ENCODE data around the gene EPG5.

The EPG5 gene

DNA sequence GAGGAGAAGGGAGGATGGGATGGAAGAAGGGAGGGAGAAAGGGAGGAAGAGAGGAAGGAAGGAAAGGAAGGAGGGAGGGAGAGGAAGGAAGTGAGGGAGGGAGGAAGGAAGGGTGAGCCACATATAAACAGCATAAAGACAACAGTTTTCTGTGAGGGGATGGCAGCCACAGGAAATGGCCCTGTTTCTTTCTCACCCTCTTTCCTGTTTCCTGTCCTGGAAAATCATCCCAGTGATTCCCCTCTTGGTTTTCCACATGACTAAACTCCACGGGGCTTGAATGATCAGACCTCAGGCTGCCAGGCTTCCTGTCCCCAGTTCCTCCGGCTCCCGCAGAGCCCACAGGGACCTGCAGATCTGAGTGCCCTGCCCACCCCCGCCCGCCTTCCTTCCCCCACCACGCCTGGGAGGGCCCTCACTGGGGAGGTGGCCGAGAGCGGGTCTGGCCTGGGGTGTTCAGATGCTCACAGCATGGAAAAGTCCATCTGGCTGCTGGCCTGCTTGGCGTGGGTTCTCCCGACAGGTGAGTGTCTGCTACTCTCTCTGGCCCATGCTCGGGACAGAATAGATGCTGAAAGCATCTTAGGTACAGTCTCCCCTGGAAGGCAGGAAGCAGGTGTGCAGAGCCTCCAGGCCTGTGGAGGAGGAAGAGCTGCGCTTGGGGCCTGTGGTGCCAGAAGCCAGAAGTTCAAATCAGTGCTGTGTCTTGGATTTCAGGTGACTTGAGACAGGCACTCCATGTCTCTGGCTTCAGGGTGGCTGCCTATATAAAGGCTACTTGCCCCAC is 141.7 kb downstream of the EPG5 start, which contains the start of gene SIGLEC15:
Gene SIGLEC15 (plus strand): TSS at position 418 of the 787 bp plus-strand sequence. CDS start 54 bp downstream, at position 472.
- Histone ChIP-seq H3K27ac (ENCODE audit: low read depth, low read length) (no peak within 1 kb of the TSS), H3K27me3 (ENCODE audit: low read length) (no peaks in the 10 kb centered on the region), H3K9ac (ENCODE audit: low read length) (no peak within 1 kb of the TSS), H3K9me2 (replicated peaks; ENCODE audit: insufficient read depth, low read length) (no peaks in the 10 kb centered on the region), H2AFZ (ENCODE audit: low read depth, low read length, severe bottlenecking) (no peak within 1 kb of the TSS), H4K20me1 (ENCODE audit: low read depth, low read length) (no peaks in the 10 kb centered on the region), H3K79me2 (ENCODE audit: insufficient read depth, low read length) (no peaks in the 10 kb centered on the region), H3K4me2 (ENCODE audit: low read depth, low read length, poor library complexity, severe bottlenecking) (no peak within 1 kb of the TSS), H3K4me3 (ENCODE audit: insufficient read depth, low read length, poor library complexity, severe bottlenecking) (no peak within 1 kb of the TSS), H3K9me3 (ENCODE audit: insufficient read depth, low read length) (no peaks in the 10 kb centered on the region), H3K36me3 (ENCODE audit: low read length) (no peaks in the 10 kb centered on the region), H3F3A (ENCODE audit: insufficient read depth) (no peaks in the 10 kb centered on the region)
- no peak for TF ChIP-seq EZH2phosphoT487 (conservative IDR thresholded peaks at IDR 0.05; ENCODE audit: low read length)
- TF ChIP-seq, protein P1, sequence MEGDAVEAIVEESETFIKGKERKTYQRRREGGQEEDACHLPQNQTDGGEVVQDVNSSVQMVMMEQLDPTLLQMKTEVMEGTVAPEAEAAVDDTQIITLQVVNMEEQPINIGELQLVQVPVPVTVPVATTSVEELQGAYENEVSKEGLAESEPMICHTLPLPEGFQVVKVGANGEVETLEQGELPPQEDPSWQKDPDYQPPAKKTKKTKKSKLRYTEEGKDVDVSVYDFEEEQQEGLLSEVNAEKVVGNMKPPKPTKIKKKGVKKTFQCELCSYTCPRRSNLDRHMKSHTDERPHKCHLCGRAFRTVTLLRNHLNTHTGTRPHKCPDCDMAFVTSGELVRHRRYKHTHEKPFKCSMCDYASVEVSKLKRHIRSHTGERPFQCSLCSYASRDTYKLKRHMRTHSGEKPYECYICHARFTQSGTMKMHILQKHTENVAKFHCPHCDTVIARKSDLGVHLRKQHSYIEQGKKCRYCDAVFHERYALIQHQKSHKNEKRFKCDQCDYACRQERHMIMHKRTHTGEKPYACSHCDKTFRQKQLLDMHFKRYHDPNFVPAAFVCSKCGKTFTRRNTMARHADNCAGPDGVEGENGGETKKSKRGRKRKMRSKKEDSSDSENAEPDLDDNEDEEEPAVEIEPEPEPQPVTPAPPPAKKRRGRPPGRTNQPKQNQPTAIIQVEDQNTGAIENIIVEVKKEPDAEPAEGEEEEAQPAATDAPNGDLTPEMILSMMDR (IDR thresholded peaks at IDR 0.05; ENCODE audit: insufficient read depth, low read length, poor library complexity, severe bottlenecking) = no peak

GRCh38 chr18:45821711-45822110 is 145.4 kb downstream of the EPG5 start:
- no peaks in the 10 kb centered on the region for H4K20me1 ChIP-seq (ENCODE audit: low read depth, low read length)
- no peaks in the 10 kb centered on the region for H3K9me3 ChIP-seq (ENCODE audit: insufficient read depth, low read length)

GRCh38 chr18:45821026-45821425 is 146.1 kb downstream of the EPG5 start:
- Histone ChIP-seq H2AFZ (ENCODE audit: low read depth, low read length, severe bottlenecking) (no peak overlapping the region), H3K9me2 (replicated peaks; ENCODE audit: insufficient read depth, low read length) (no peaks in the 10 kb centered on the region), H3K9ac (ENCODE audit: low read length) (no peak overlapping the region), H3K36me3 (ENCODE audit: low read length) (no peaks in the 10 kb centered on the region), H4K20me1 (ENCODE audit: low read depth, low read length) (no peaks in the 10 kb centered on the region), H3K4me2 (ENCODE audit: low read depth, low read length, poor library complexity, severe bottlenecking) (no peak overlapping the region), H3K9me3 (ENCODE audit: insufficient read depth, low read length) (no peaks in the 10 kb centered on the region), H3K27me3 (ENCODE audit: low read length) (no peaks in the 10 kb centered on the region), H3F3A (ENCODE audit: insufficient read depth) (no peaks in the 10 kb centered on the region), H3K79me2 (ENCODE audit: insufficient read depth, low read length) (no peaks in the 10 kb centered on the region), H3K27ac (ENCODE audit: low read depth, low read length) (no peak overlapping the region), H3K4me3 (ENCODE audit: insufficient read depth, low read length, poor library complexity, severe bottlenecking) (no peak overlapping the region)
- no peak for TF ChIP-seq EZH2phosphoT487 (conservative IDR thresholded peaks at IDR 0.05; ENCODE audit: low read length)
- TF ChIP-seq, protein P1 (IDR thresholded peaks at IDR 0.05; ENCODE audit: insufficient read depth, low read length, poor library complexity, severe bottlenecking) = no peak

More at GRCh38 chr18:45821711-45822110, 145.4 kb downstream of the EPG5 start:
- no peaks in the 10 kb centered on the region for H3K36me3 ChIP-seq (ENCODE audit: low read length)
- H3K9ac ChIP-seq (ENCODE audit: low read length) = no peak overlapping the region
- TF ChIP-seq EZH2phosphoT487 (conservative IDR thresholded peaks at IDR 0.05; ENCODE audit: low read length) = no peak
- TF ChIP-seq, protein P1 (IDR thresholded peaks at IDR 0.05; ENCODE audit: insufficient read depth, low read length, poor library complexity, severe bottlenecking) = no peak
- H3K27me3 ChIP-seq (ENCODE audit: low read length) = no peaks in the 10 kb centered on the region
- no peak overlapping the region for H2AFZ ChIP-seq (ENCODE audit: low read depth, low read length, severe bottlenecking)
- H3K79me2 ChIP-seq (ENCODE audit: insufficient read depth, low read length) = no peaks in the 10 kb centered on the region
- H3F3A ChIP-seq (ENCODE audit: insufficient read depth) = no peaks in the 10 kb centered on the region
- H3K4me2 ChIP-seq (ENCODE audit: low read depth, low read length, poor library complexity, severe bottlenecking) = no peak overlapping the region
- H3K27ac ChIP-seq (ENCODE audit: low read depth, low read length) = no peak overlapping the region
- no peak overlapping the region for H3K4me3 ChIP-seq (ENCODE audit: insufficient read depth, low read length, poor library complexity, severe bottlenecking)
- no peaks in the 10 kb centered on the region for H3K9me2 ChIP-seq (replicated peaks; ENCODE audit: insufficient read depth, low read length)
